GM21390 (cell line): ENCODE data around the gene CLCN5.

Experiments used
- ATAC-seq: cut with Tn5 transposase; IDR thresholded peaks from one replicate; pipeline ENCODE4 v1.9.1; 2021; ENCODE audit not compliant: unreplicated experiment

Gene CLCN5

DNA sequence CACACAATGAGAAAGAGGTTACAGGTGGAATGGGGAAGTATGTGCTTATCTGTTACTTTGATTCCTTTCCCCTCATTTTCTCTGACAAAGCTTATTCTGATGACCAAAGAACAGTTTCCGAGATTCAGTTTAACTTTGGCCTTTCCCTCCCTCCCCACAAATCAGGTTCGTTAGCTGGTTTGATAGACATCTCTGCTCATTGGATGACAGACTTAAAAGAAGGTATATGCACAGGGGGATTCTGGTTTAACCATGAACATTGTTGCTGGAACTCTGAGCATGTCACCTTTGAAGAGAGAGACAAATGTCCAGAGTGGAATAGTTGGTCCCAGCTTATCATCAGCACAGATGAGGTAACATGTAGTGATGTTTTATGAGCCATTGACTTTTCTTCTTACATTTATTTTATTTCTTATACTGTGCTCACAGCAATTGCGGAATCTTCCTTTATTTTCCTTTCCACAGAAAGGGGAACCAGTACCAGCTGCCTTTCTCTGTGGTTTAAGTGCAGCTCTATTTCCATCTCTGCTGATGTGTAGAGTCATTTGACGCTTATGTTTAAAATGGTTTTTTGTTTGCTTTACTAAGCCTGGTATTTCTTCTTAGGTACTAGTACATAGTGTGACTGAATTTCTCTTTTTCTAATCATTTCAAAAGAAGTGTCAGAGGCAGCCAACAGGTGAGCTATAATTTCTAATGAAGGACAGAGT lies 153.4 kb downstream of the CLCN5 start:
- no peak for ATAC-seq

DNA sequence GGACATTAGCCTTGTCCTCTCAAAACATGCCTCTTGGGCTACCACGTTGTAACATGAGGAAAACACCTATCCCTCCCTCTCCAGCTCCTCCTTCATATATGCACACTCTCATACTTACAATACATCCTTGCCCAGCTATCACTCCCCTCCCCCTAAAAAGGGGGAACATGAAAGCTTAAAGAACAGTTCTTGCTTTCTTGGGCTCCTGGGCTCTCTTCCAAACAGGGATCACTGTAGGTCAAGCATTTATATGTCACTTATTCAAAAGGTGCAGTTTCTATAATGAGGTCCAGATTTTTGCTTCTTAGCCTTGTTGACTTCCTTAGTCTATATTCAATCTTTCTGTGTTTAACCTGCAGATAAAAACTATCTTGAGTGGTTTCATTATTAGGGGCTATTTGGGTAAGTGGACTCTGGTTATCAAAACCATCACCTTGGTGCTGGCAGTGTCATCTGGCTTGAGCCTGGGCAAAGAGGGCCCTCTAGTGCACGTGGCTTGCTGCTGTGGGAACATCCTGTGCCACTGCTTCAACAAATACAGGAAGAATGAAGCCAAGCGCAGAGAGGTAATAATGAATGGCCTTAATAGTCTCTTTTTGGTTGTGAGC lies 159.0 kb downstream of the CLCN5 start:
- ATAC-seq: no peak

GRCh38 chrX:50082741-50083140 lies 160.3 kb downstream of the CLCN5 start:
- no peak for ATAC-seq

DNA sequence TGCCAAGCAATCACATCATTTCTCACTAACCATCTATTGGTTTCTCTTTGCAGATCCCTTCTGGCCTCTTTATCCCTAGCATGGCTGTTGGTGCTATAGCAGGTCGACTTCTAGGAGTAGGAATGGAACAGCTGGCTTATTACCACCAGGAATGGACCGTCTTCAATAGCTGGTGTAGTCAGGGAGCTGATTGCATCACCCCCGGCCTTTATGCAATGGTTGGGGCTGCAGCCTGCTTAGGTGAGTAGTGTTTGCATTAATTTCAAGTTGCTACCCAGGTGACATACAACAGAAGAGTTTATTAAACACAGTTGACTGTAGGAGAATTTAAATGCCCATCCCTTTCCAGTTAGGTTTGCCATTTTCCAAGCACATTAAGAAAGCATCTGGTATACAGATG lies 166.2 kb downstream of the CLCN5 start:
- ATAC-seq: no peak

DNA sequence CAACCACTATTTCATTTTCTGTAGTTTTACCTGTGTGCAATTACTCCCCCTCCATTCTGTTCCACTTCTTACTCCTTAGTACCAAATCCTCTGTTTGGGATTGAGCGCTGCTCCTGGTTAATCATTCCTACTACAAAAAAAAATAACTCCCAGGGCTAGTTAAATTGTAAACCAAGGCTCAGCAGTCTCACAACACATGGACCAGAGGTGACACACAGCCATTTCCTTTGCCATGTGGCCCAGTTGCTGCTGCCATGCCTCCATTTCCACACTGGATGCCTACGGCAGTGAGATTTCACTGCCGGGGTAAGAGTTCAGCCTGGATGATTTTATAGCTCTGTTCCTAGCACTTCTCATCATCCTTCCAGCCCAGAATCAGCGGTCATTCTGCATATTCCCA lies 171.2 kb downstream of the CLCN5 start:
- no peak for ATAC-seq

GRCh38 chrX:50097071-50097470 lies 174.7 kb downstream of the CLCN5 start:
- ATAC-seq: no peak

DNA sequence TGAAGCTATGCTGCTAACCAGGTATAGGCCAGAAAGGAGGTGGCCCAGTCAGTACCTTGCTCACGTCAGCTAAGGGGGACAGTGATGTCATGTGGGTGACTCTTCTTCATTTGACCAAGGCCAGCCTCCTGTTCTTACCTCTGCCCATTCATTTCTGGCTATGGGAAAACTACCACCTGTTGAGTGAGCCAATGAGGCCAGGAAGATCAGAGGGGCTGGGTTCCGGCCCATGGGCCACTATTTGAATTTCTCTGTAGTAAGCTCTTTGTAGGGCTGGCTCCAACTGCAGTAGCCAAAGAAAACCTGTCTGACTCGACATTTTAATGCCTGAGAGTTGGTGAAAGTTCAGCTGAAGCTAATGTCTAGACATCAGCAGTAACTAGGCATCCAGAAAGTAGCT lies 175.8 kb downstream of the CLCN5 start:
- no peak for ATAC-seq

DNA sequence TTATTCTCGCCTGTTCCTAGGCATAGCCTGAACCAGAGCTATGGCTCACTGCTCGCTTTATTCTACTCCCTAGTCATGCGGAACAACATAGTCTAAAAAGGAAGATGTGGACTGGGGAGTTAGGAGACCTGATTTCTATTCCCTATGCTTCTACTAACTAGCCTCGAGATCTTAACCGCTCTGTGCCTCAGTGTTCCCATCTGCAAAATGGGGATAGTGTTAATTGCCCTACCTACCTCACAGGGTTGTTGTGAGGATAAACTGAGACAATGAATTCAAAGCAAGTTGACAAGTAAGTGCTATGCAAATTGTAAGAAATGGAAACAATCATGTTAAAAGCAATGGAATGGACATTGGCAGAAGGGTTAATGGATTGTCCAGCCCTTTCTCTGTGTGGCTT lies 176.4 kb downstream of the CLCN5 start:
- ATAC-seq: no peak

- no peak for ATAC-seq
Observed at GRCh38 chrX:50099331-50099730, 176.9 kb downstream of the CLCN5 start.

DNA sequence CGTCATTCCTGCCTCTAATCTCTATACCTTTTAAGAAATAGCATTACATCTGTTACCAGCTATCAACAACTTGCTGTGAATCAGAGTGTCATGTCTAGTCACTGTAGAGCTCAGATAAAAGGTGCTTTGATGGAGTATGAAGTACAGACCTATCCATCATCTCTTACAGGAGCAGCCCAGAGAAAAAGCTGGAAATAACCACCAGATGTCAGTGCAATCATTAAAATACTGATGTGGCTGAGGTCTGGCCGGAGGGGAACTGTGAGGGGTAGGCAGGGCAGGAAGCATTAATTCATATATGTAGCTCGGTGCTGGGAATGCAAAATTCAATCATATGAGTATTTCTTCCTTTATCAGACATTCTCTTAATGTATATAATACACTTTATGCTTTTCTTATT lies 177.8 kb downstream of the CLCN5 start:
- ATAC-seq: no peak

GRCh38 chrX:50103176-50103575 lies 180.8 kb downstream of the CLCN5 start:
- ATAC-seq: no peak

DNA sequence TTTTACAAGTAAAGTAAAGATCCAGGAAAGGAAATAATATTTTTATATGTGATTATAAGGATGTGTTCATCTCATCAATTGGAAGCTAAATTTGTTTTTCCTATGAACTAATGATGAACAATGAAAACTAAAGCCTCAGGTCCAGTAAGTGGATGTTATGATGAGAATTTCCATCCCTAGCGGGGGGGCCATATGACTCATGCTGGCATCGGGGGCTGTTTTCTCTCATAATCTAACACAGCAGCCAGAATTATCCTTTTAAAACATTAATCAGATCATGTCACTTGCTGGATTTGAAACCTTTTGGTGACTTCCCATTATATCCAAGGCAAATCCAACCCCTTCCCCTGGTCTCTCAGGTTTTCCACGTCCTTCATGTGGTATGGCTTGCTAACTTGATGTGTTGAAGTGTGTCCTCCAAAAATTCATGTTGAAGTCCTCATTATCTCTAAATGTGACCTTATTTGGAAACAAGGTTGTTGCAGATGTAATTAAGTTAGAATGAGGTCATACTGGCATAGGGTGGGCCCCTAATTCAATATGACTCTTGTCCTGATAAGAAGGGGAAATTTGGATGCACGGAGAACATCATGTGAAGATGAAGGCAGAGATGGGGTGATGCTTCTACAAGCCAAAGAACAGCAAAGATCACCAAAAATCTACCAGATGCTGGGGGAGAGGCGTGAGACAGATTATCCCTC lies 181.6 kb downstream of the CLCN5 start:
- no peak for ATAC-seq

GRCh38 chrX:50106051-50106675 lies 183.8 kb downstream of the CLCN5 start:
- ATAC-seq: no peak

DNA sequence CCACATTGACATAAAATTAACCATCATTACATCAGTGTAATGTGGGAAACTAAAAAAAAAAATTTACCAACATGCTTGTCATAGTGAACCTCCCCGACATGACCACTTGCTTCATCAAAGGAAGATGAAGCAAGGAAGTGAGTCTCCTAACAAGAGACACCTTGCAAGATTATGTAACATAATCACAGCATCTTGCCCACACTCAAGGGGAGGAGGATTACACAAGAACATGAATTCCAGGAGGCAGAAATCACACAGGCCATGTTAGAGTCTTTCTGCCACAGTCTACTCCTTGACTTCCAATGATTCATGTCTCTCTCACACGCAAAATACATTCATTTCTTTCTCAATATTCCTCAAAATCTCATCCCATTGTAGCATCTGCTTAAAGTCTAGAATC lies 185.1 kb downstream of the CLCN5 start:
- no peak for ATAC-seq

DNA sequence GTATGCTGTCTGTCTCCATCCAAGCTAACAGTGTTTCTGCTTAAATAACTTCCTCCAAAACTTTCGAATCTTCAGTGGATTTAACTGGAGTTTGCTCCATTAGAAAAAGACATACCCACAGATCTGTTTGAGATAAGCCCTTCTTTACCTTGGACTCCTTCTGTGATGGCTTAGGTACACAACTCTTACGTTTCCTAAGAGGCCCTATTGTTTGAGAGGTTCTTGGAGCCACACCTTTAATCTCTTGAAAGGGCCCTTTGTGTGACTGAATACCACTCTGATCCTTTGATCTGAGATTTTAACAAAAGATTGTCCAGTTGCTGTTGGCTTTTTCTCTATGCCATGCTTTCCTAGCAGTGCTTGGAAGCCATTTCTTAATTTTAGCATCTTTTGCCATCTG lies 185.9 kb downstream of the CLCN5 start:
- no peak for ATAC-seq

DNA sequence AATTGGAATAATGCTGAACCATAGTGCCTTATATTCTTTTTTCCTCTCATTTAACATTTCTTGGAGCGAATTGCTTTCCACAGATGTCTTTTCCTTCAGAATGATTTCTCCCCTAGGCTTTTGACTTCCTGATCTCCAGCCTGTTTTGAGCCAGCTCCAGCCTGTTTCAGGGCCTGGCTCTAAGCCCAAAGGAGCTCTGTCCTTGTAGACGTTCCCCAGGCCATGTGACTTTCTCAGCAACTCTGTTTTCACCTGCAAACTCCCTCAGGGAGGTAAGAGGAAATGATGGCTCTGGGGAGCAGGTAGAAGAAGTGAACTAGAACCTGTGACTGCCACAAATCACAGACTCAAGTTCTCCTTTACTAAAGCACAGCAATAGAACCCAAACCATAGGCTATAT lies 189.3 kb downstream of the CLCN5 start:
- no peak for ATAC-seq

GRCh38 chrX:50114113-50114512 lies 191.7 kb downstream of the CLCN5 start:
- ATAC-seq: no peak

DNA sequence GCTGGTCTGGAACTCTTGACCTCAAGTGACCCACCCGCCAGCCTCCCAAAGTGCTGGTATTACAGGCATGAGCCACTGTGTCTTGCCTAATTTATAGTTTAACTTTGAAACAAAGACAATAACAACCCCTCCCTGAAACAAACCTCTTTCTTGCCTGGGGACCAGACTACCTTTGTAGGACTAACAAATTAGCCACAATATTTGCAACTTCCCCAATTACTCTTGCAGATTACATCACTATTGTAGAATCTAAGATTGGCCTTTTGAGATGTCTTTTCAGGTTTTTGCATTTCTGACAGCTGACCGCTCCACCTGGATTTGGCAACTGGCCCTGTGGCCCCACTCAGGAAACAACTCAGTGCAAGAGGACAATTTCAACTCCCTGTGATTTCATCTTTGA lies 193.6 kb downstream of the CLCN5 start:
- no peak for ATAC-seq

- ATAC-seq: no peak
Observed at GRCh38 chrX:50117476-50117875, 195.1 kb downstream of the CLCN5 start.

- no peak for ATAC-seq
Observed at GRCh38 chrX:50125480-50125879, 203.1 kb downstream of the CLCN5 start.

DNA sequence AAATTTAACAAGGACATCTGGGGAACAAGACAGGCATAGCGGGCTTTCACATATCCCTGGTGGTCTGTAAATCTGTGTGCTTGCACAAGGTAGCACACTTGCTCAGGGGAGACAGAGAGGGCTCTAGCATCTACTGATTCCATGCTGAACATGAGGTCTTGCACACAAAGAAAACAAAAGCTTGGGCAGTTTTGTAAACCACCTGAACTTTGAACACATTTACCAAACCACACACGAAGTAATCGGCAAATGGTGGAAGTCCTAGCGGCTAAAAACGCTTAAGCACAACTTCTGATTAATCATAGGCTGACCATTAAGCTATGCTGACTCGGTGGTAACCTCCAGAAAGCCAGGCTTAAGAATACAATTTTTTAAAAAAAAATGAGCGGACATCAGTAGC lies 225.6 kb downstream of the CLCN5 start:
- no peak for ATAC-seq
